Right atrium auricular region (tissue), 2 donors: ENCODE results near the gene TMEM187. TPM values are rescaled to one million over a fixed set of nuclear protein-coding genes. Genes with fewer than 3 reads are reported as not detected.

Source experiments
- DNase-seq: peaks from one replicate; pipeline ENCODE4 v3.0.0-alpha.2; 2019; ENCODE audit warnings: low spot score
- H3K27ac ChIP-seq, 2 donors: fragments of 200-600 bp; sonication (generic); 1 replicate in 1 of 2; 2 replicates in 1 of 2; pipeline ENCODE4 v1.5.1; 2016 to 2019
- H3K27me3 ChIP-seq, 2 donors: fragments of 200-600 bp; sonication (generic); one replicate each; pipeline versions ENCODE4 v1.5.1 to v1.6.0; 2017 to 2019
- H3K36me3 ChIP-seq: fragments of 200-600 bp; sonication (generic); one replicate; pipeline ENCODE4 v1.5.1; 2016
- H3K4me1 ChIP-seq, 2 donors: fragments of 200-600 bp; sonication (generic); one replicate each; pipeline versions ENCODE4 v1.5.1 to v1.6.0; 2017 to 2019
- H3K4me3 ChIP-seq, 2 donors: fragments of 200-600 bp; sonication (generic); 1 replicate in 1 of 2; 2 replicates in 1 of 2; pipeline ENCODE4 v1.5.1; 2017 to 2019; ENCODE audit warnings: mild to moderate bottlenecking in 1 of 2, moderate library complexity in 1 of 2
- H3K9me3 ChIP-seq, 2 donors: fragments of 200-600 bp; sonication (generic); one replicate each; pipeline ENCODE4 v1.5.1; 2019
- CTCF ChIP-seq, 2 donors: fragments of 200-600 bp; sonication (generic); IDR thresholded peaks; one replicate each; pipeline ENCODE4 v1.5.1; 2019; ENCODE audit warnings: antibody characterized with exemption in 2 of 2
- total RNA-seq, 2 donors: library from RNA; depleted of rRNA; stranded (reverse); fragments of >200 nt; gene quantifications; one replicate each; pipeline ENCODE4 v1.1.0, GENCODE V29; 2016

The TMEM187 gene
- total RNA-seq = 1 to 10 TPM; 4.7 to 6.4 TPM

GRCh38 chrX:153972368-153973126 lies at the start of gene TMEM187:
TSS of gene TMEM187 (plus strand) at chrX:153972754. CDS start at chrX:153982063, 9,309 bp downstream.
- Histone ChIP-seq H3K9me3 (no peaks in the 10 kb centered on the region), H3K27me3 (no peaks in the 10 kb centered on the region), H3K36me3 (no peaks in the 10 kb centered on the region), H3K27ac (peak within 1 kb of the TSS; percentile 97 to 99), H3K4me1 (peaks cover 0 to 44% of the 10 kb centered on the region in 2 donors), H3K4me3 (peak within 1 kb of the TSS; percentile 68 to 71)
- TF ChIP-seq CTCF (IDR thresholded peaks at IDR 0.05) = no peak
- DNase-seq = peak; percentile 89

- no peaks in the 10 kb centered on the region for H3K9me3 ChIP-seq
- peak overlapping the region in 1 of 2 donors; percentile 36 for H3K27ac ChIP-seq
- H3K27me3 ChIP-seq = no peaks in the 10 kb centered on the region
- peak; percentile 75 for DNase-seq
- peak; percentile 45 to 65 for TF ChIP-seq CTCF (IDR thresholded peaks at IDR 0.05)
- peaks cover 0 to 49% of the 10 kb centered on the region in 2 donors for H3K4me1 ChIP-seq
- no peak overlapping the region for H3K4me3 ChIP-seq
- no peaks in the 10 kb centered on the region for H3K36me3 ChIP-seq
These were observed 49.4 kb upstream of the TMEM187 start for GRCh38 chrX:153922932-153923857.

- Histone ChIP-seq H3K9me3 (no peaks in the 10 kb centered on the region), H3K4me3 (no peak overlapping the region), H3K27me3 (no peaks in the 10 kb centered on the region), H3K36me3 (no peaks in the 10 kb centered on the region), H3K4me1 (peaks cover 0 to 58% of the 10 kb centered on the region in 2 donors), H3K27ac (peak overlapping the region; percentile 9 to 11)
- DNase-seq = no peak
- TF ChIP-seq CTCF (IDR thresholded peaks at IDR 0.05) = peak in 1 of 2 donors; percentile 43
These were observed 48.2 kb upstream of the TMEM187 start for GRCh38 chrX:153924149-153924861.

- Histone ChIP-seq H3K36me3 (peaks cover 8% of the 10 kb centered on the region), H3K27ac (peak overlapping the region; percentile 21 to 90), H3K4me1 (peaks cover 0 to 60% of the 10 kb centered on the region in 2 donors), H3K27me3 (no peaks in the 10 kb centered on the region), H3K9me3 (no peaks in the 10 kb centered on the region), H3K4me3 (peak overlapping the region in 1 of 2 donors; percentile 64)
- no peak for DNase-seq
- TF ChIP-seq CTCF (IDR thresholded peaks at IDR 0.05) = no peak
These were observed 47.2 kb upstream of the TMEM187 start for GRCh38 chrX:153925387-153925738.

- Histone ChIP-seq H3K27me3 (no peaks in the 10 kb centered on the region), H3K4me1 (peaks cover 0 to 60% of the 10 kb centered on the region in 2 donors), H3K36me3 (peaks cover 14% of the 10 kb centered on the region), H3K9me3 (no peaks in the 10 kb centered on the region), H3K4me3 (peak within 1 kb of the TSS; percentile 41 to 64), H3K27ac (peak within 1 kb of the TSS; percentile 90)
- no peak for DNase-seq
- TF ChIP-seq CTCF (IDR thresholded peaks at IDR 0.05) = no peak
These were observed 46.6 kb upstream of the TMEM187 start, which contains the start of gene ARHGAP4 for GRCh38 chrX:153925739-153926551. TSS of gene ARHGAP4 (minus strand) at chrX:153926264. CDS start at chrX:153926202, 62 bp downstream.
